Kidney epithelial cell (primary cell): Measurements from ENCODE around the gene SLC9A3. TPM values are rescaled to one million over a fixed set of nuclear protein-coding genes. Genes with fewer than 3 reads are reported as not detected.

Source experiments
- DNase-seq: peaks from one replicate; pipeline ENCODE4 v3.0.0-alpha.2; 2010; ENCODE audit warnings: low read depth
- H3K27me3 ChIP-seq: 2 replicates; pipeline ENCODE4 v1.6.0; 2011; ENCODE audit warnings: low read length; ENCODE audit not compliant: control insufficient read depth, insufficient read depth
- H3K36me3 ChIP-seq: 2 replicates; pipeline ENCODE4 v1.5.1; 2011; ENCODE audit warnings: low read length; ENCODE audit not compliant: control insufficient read depth, insufficient read depth
- H3K4me3 ChIP-seq: 2 replicates; pipeline ENCODE4 v1.5.1; 2011; ENCODE audit warnings: low read depth, mild to moderate bottlenecking, control low read depth, low read length
- CTCF ChIP-seq: IDR thresholded peaks from 2 replicates; pipeline ENCODE4 v1.5.1; 2011; ENCODE audit warnings: mild to moderate bottlenecking, moderate library complexity, low read length, control low read depth, inconsistent platforms; ENCODE audit not compliant: insufficient read depth, poor library complexity, severe bottlenecking
- total RNA-seq: library from RNA; depleted of rRNA; stranded (reverse); fragments of >200 nt; gene quantifications from 2 replicates; pipeline ENCODE4 v1.2.3, GENCODE V29; 2015

Gene SLC9A3
- total RNA-seq, 1 donor from 2014 or later: 3.6 TPM

DNA sequence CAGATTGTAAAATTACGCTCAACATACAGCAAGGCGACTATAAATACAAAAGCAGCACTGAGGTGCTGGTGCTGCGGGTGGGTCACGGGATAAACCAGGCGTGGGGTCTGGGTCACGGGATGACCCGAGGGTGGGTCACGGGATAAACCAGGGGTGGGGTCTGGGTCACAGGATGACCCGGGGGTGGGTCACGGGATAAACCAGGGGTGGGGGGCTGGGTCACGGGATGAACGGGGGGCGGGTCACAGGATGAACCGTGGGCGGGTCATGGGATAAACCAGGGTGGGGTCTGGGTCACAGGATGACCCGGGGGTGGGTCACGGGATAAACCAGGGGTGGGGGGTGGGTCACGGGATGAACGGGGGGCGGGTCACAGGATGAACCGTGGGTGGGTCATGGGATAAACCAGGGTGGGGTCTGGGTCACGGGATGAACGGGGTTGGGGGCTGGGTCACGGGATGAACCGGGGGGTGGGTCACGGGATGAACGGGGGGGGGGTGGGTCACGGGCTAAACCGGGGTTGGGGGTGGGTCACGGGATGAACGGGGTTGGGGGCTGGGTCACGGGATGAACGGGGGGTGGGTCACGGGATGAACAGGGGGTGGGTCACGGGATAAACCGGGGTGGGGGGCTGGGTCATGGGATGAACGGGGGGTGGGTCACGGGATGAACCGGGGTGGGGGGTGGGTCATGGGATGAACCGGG is 30.2 kb upstream of the SLC9A3 start:
- no peak overlapping the region for H3K4me3 ChIP-seq
- peaks cover 2% of the 10 kb centered on the region for H3K27me3 ChIP-seq
- TF ChIP-seq CTCF: no peak
- H3K36me3 ChIP-seq: no peaks in the 10 kb centered on the region
- DNase-seq: no peak

DNA sequence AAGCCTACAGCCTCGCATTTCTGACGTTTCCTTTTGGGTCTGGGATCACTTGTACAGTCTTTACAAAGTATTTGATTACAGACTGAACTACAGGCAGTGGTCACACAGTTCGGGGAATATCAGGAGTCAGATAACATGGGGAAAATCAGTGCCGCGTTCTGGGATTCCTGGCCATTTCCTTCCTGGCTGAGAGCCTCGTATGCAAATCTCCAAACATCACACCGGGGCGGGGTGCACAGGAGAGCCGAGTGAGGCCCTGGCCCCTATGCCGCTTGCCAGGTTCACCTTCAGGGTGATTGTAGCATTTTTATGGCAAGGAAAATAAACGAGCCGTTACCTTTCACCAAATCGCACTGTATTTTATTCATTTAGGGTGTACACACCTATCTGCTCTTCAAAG is 29.6 kb upstream of the SLC9A3 start:
- Histone ChIP-seq H3K36me3 (no peaks in the 10 kb centered on the region), H3K27me3 (peaks cover 2% of the 10 kb centered on the region), H3K4me3 (no peak overlapping the region)
- no peak for TF ChIP-seq CTCF
- DNase-seq: no peak

- no peak overlapping the region for H3K4me3 ChIP-seq
- DNase-seq: no peak
- H3K27me3 ChIP-seq: peaks cover 3% of the 10 kb centered on the region
- no peaks in the 10 kb centered on the region for H3K36me3 ChIP-seq
- no peak for TF ChIP-seq CTCF
These were observed 27.2 kb upstream of the SLC9A3 start for GRCh38 chr5:551406-551805.

GRCh38 chr5:549229-549628 is 25.0 kb upstream of the SLC9A3 start:
- Histone ChIP-seq H3K36me3 (no peaks in the 10 kb centered on the region), H3K4me3 (no peak overlapping the region), H3K27me3 (peaks cover 3% of the 10 kb centered on the region)
- TF ChIP-seq CTCF: no peak
- DNase-seq: no peak

DNA sequence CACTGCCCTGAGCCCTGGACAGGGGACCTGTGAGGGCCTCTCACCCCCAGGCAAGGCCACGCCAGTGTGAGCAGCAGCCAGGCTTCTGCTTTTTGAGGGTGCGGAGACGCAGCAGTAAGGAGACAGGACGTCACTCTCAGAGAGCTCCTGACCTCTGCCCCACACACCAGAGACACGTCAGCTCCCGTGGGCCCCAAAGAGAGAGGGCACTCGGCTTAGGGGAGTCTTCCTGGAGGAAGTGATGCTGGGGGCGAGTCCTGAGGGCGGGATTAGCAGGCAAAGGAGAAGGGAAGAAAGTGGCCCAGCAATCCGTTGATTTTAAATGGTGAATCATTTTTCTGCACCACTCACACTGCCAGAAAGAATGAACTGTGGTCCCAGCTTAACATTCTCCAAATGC is 24.0 kb upstream of the SLC9A3 start:
- H3K36me3 ChIP-seq: no peaks in the 10 kb centered on the region
- DNase-seq: no peak
- no peak for TF ChIP-seq CTCF

GRCh38 chr5:547086-547924 is 23.1 kb upstream of the SLC9A3 start:
- H3K36me3 ChIP-seq: no peaks in the 10 kb centered on the region
- no peak overlapping the region for H3K4me3 ChIP-seq
- H3K27me3 ChIP-seq: peaks cover 3% of the 10 kb centered on the region
- no peak for DNase-seq
- TF ChIP-seq CTCF: no peak

More for the DNA sequence above, 24.0 kb upstream of the SLC9A3 start:
- Histone ChIP-seq H3K27me3 (peaks cover 3% of the 10 kb centered on the region), H3K4me3 (no peak overlapping the region)
